Panc1 (cell line): Measurements from ENCODE around the gene PTRH2.

Experiments used
- POLR2AphosphoS5 ChIP-seq: IDR thresholded peaks from 2 replicates; pipeline ENCODE4 v1.6.1; 2012; ENCODE audit warnings: mild to moderate bottlenecking, low read depth, low read length, moderate library complexity
- REST ChIP-seq, 2 experiments: IDR thresholded peaks; 2 replicates each; pipeline ENCODE4 v1.6.1; 2011 to 2012; ENCODE audit warnings: low read depth in 2 of 2, control low read depth in 1 of 2, low read length in 1 of 2, mild to moderate bottlenecking in 1 of 2, moderate library complexity in 1 of 2; ENCODE audit not compliant: insufficient read depth in 1 of 2
- SIN3A ChIP-seq: IDR thresholded peaks from 2 replicates; pipeline ENCODE4 v1.6.1; 2012; ENCODE audit warnings: low read depth, mild to moderate bottlenecking, low read length, moderate library complexity, borderline replicate concordance; ENCODE audit not compliant: insufficient read depth
- TF ChIP-seq, protein P1 (sequence below): fragments of 450-650 bp; IDR thresholded peaks from 2 replicates; pipeline ENCODE4 v1.5.1; 2017; ENCODE audit warnings: mild to moderate bottlenecking

GRCh38 chr17:59688496-59688895 lies 18.7 kb downstream of the PTRH2 start:
- TF ChIP-seq, protein P1, sequence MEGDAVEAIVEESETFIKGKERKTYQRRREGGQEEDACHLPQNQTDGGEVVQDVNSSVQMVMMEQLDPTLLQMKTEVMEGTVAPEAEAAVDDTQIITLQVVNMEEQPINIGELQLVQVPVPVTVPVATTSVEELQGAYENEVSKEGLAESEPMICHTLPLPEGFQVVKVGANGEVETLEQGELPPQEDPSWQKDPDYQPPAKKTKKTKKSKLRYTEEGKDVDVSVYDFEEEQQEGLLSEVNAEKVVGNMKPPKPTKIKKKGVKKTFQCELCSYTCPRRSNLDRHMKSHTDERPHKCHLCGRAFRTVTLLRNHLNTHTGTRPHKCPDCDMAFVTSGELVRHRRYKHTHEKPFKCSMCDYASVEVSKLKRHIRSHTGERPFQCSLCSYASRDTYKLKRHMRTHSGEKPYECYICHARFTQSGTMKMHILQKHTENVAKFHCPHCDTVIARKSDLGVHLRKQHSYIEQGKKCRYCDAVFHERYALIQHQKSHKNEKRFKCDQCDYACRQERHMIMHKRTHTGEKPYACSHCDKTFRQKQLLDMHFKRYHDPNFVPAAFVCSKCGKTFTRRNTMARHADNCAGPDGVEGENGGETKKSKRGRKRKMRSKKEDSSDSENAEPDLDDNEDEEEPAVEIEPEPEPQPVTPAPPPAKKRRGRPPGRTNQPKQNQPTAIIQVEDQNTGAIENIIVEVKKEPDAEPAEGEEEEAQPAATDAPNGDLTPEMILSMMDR: no peak
- TF ChIP-seq POLR2AphosphoS5: no peak
- TF ChIP-seq SIN3A: no peak
- no peak for TF ChIP-seq REST (IDR thresholded peaks at IDR 0.05; ENCODE audit: insufficient read depth in 1 of 2, low read depth in 2 of 2, low read length in 1 of 2)
